ENCODE data around the gene REX1BD.

DNA sequence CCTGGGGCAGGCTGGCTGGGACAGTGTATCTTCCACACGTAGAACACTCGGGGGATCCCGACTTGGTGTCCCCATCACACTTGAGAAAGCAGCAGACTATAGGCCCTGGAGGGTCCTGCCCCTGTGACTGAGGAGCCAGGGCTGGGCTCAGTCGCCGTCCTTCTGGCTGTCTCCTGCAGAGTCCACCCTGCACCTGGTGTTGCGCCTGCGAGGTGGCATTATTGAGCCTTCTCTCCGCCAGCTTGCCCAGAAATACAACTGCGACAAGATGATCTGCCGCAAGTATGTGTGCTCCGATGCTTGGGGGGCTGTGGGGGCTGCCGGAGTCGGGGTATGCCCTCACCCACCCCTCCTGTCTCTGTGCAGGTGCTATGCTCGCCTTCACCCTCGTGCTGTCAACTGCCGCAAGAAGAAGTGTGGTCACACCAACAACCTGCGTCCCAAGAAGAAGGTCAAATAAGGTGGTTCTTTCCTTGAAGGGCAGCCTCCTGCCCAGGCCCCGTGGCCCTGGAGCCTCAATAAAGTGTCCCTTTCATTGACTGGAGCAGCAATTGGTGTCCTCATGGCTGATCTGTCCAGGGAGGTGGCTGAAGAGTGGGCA is 13.8 kb upstream of the REX1BD start:
- TF ChIP-seq, protein P1, sequence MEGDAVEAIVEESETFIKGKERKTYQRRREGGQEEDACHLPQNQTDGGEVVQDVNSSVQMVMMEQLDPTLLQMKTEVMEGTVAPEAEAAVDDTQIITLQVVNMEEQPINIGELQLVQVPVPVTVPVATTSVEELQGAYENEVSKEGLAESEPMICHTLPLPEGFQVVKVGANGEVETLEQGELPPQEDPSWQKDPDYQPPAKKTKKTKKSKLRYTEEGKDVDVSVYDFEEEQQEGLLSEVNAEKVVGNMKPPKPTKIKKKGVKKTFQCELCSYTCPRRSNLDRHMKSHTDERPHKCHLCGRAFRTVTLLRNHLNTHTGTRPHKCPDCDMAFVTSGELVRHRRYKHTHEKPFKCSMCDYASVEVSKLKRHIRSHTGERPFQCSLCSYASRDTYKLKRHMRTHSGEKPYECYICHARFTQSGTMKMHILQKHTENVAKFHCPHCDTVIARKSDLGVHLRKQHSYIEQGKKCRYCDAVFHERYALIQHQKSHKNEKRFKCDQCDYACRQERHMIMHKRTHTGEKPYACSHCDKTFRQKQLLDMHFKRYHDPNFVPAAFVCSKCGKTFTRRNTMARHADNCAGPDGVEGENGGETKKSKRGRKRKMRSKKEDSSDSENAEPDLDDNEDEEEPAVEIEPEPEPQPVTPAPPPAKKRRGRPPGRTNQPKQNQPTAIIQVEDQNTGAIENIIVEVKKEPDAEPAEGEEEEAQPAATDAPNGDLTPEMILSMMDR (IDR thresholded peaks at IDR 0.05): no peak
- no peak for TF ChIP-seq POLR2A (IDR thresholded peaks at IDR 0.05)
- no peak for TF ChIP-seq EP300 (IDR thresholded peaks at IDR 0.05)

All from suprapubic skin (tissue), 3 donors.